Fibroblast of lung (primary cell): ENCODE measurements around the gene GLOD5. TPM values are rescaled to one million over a fixed set of nuclear protein-coding genes. Genes with fewer than 3 reads are reported as not detected.

ENCODE experiments used
- DNase-seq, 2 donors: peaks; one replicate each; pipeline versions ENCODE4 v3.0.0 to v3.0.0-alpha.2; 2010; ENCODE audit warnings: low read depth in 2 of 2
- H2AFZ ChIP-seq: 2 replicates; pipeline ENCODE4 v1.5.1; 2012; ENCODE audit warnings: low read length, control low read depth, inconsistent platforms
- H3K27ac ChIP-seq: 2 replicates; pipeline ENCODE4 v1.5.1; 2011; ENCODE audit warnings: low read length, control low read depth; ENCODE audit not compliant: insufficient read depth
- H3K27me3 ChIP-seq: 2 replicates; pipeline ENCODE4 v1.5.1; 2011; ENCODE audit warnings: mild to moderate bottlenecking, low read length; ENCODE audit not compliant: control insufficient read depth, insufficient read depth
- H3K36me3 ChIP-seq: 2 replicates; pipeline ENCODE4 v1.5.1; 2011; ENCODE audit warnings: low read length; ENCODE audit not compliant: control insufficient read depth, insufficient read depth
- H3K4me1 ChIP-seq: 2 replicates; pipeline ENCODE4 v1.5.1; 2011; ENCODE audit warnings: low read length; ENCODE audit not compliant: control insufficient read depth, insufficient read depth; ENCODE audit errors: extremely low read depth
- H3K4me2 ChIP-seq: 2 replicates; pipeline ENCODE4 v1.5.1; 2011; ENCODE audit warnings: low read length, control low read depth; ENCODE audit not compliant: insufficient read depth; ENCODE audit errors: extremely low read depth
- H3K4me3 ChIP-seq, 4 experiments: fragments of 200-600 bp in 1 of 4; sonication (generic) in 1 of 4; replicated peaks in 1 of 4; 2 replicates each; pipeline ENCODE4 v1.5.1; 2011 to 2016; ENCODE audit warnings: low read length in 4 of 4, low read depth in 3 of 4, mild to moderate bottlenecking in 3 of 4, control low read depth in 2 of 4, inconsistent platforms in 1 of 4, mixed read lengths in 1 of 4; ENCODE audit not compliant: insufficient read depth in 1 of 4; ENCODE audit errors: control extremely low read depth in 1 of 4
- H3K79me2 ChIP-seq: 2 replicates; pipeline ENCODE4 v1.5.1; 2012; ENCODE audit warnings: mild to moderate bottlenecking, low read length, inconsistent platforms; ENCODE audit not compliant: control insufficient read depth, insufficient read depth
- H3K9ac ChIP-seq: 2 replicates; pipeline ENCODE4 v1.5.1; 2011; ENCODE audit warnings: mild to moderate bottlenecking, low read length, control low read depth; ENCODE audit not compliant: insufficient read depth
- H3K9me3 ChIP-seq: 2 replicates; pipeline ENCODE4 v1.5.1; 2012; ENCODE audit warnings: low read depth, low read length; ENCODE audit not compliant: control insufficient read depth, insufficient read depth
- H4K20me1 ChIP-seq: 2 replicates; pipeline ENCODE4 v1.5.1; 2011; ENCODE audit warnings: low read length; ENCODE audit not compliant: control insufficient read depth, insufficient read depth; ENCODE audit errors: extremely low read depth
- CTCF ChIP-seq, 2 donors: IDR thresholded peaks in 1 of 2; conservative IDR thresholded peaks in 1 of 2; 1 replicate in 1 of 2; 2 replicates in 1 of 2; pipeline ENCODE4 v1.5.1; 2011 to 2012; ENCODE audit warnings: low read length in 2 of 2, control low read depth in 1 of 2, inconsistent platforms in 1 of 2, low read depth in 1 of 2, mild to moderate bottlenecking in 1 of 2
- EZH2 ChIP-seq: IDR thresholded peaks from 2 replicates; pipeline ENCODE4 v1.5.1; 2012; ENCODE audit warnings: low read length, control low read depth, mild to moderate bottlenecking; ENCODE audit errors: missing control alignments
- polyA plus RNA-seq, 2 donors: library from polyadenylated mRNA; depleted of rRNA in 1 of 2; stranded (reverse) in 1 of 2; unstranded in 1 of 2; fragments of >200 nt; gene quantifications; 2 replicates each; pipeline ENCODE4 v1.2.1, GENCODE V29; 2011 to 2012; ENCODE audit warnings: missing spikeins in 1 of 2
- total RNA-seq: library from RNA; depleted of rRNA; stranded (reverse); fragments of >200 nt; gene quantifications from 2 replicates; pipeline ENCODE4 v1.2.1, GENCODE V29; 2014

Gene GLOD5
- total and polyA plus RNA-seq, 2 donors (not counting 1 experiment from before 2014, with no cell fraction given): not detected

- no peaks in the 10 kb centered on the region for H3K27me3 ChIP-seq
- H4K20me1 ChIP-seq: no peaks in the 10 kb centered on the region
- H3K4me2 ChIP-seq: no peak overlapping the region
- DNase-seq: no peak
- H3K9ac ChIP-seq: no peak overlapping the region
- TF ChIP-seq EZH2 (no peak), CTCF (conservative IDR thresholded peaks at IDR 0.05 in 1 of 2, IDR thresholded peaks at IDR 0.05 in 1 of 2; ENCODE audit: low read depth in 1 of 2, low read length in 2 of 2) (no peak)
- H3K4me1 ChIP-seq: no peaks in the 10 kb centered on the region
- H3K9me3 ChIP-seq: no peaks in the 10 kb centered on the region
- no peaks in the 10 kb centered on the region for H3K79me2 ChIP-seq
- H3K4me3 ChIP-seq: no peak overlapping the region
- no peaks in the 10 kb centered on the region for H3K36me3 ChIP-seq
- H3K27ac ChIP-seq: no peak overlapping the region
- no peak overlapping the region for H2AFZ ChIP-seq
Measured at GRCh38 chrX:48785540-48786214, 24.1 kb downstream of the GLOD5 start.

- no peaks in the 10 kb centered on the region for H4K20me1 ChIP-seq
- H3K27me3 ChIP-seq: no peaks in the 10 kb centered on the region
- no peak within 1 kb of the TSS for H3K4me2 ChIP-seq
- no peaks in the 10 kb centered on the region for H3K9me3 ChIP-seq
- no peak for TF ChIP-seq CTCF (conservative IDR thresholded peaks at IDR 0.05 in 1 of 2, IDR thresholded peaks at IDR 0.05 in 1 of 2; ENCODE audit: low read depth in 1 of 2, low read length in 2 of 2)
- TF ChIP-seq EZH2: no peak
- H3K79me2 ChIP-seq: no peaks in the 10 kb centered on the region
- H2AFZ ChIP-seq: no peak within 1 kb of the TSS
- H3K4me1 ChIP-seq: no peaks in the 10 kb centered on the region
- H3K4me3 ChIP-seq: no peak within 1 kb of the TSS
- no peaks in the 10 kb centered on the region for H3K36me3 ChIP-seq
- no peak for DNase-seq
- H3K9ac ChIP-seq: no peak within 1 kb of the TSS
- H3K27ac ChIP-seq: no peak within 1 kb of the TSS
Measured at GRCh38 chrX:48786341-48786800, 24.8 kb downstream of the GLOD5 start, which contains the start of gene GATA1. GATA1 (plus strand) TSS chrX:48786590; CDS start chrX:48791110, 4,520 bp downstream.

- no peak overlapping the region for H3K4me3 ChIP-seq
- no peak overlapping the region for H2AFZ ChIP-seq
- no peaks in the 10 kb centered on the region for H3K36me3 ChIP-seq
- TF ChIP-seq CTCF (conservative IDR thresholded peaks at IDR 0.05 in 1 of 2, IDR thresholded peaks at IDR 0.05 in 1 of 2; ENCODE audit: low read depth in 1 of 2, low read length in 2 of 2): no peak
- TF ChIP-seq EZH2: no peak
- no peak for DNase-seq
- H3K4me2 ChIP-seq: no peak overlapping the region
- no peak overlapping the region for H3K27ac ChIP-seq
- no peaks in the 10 kb centered on the region for H3K79me2 ChIP-seq
- H4K20me1 ChIP-seq: no peaks in the 10 kb centered on the region
- no peak overlapping the region for H3K9ac ChIP-seq
- H3K9me3 ChIP-seq: no peaks in the 10 kb centered on the region
- no peaks in the 10 kb centered on the region for H3K4me1 ChIP-seq
- no peaks in the 10 kb centered on the region for H3K27me3 ChIP-seq
Measured at GRCh38 chrX:48786825-48787504, 25.4 kb downstream of the GLOD5 start.
